ENCODE measurements around the gene ZNF35.

DNA sequence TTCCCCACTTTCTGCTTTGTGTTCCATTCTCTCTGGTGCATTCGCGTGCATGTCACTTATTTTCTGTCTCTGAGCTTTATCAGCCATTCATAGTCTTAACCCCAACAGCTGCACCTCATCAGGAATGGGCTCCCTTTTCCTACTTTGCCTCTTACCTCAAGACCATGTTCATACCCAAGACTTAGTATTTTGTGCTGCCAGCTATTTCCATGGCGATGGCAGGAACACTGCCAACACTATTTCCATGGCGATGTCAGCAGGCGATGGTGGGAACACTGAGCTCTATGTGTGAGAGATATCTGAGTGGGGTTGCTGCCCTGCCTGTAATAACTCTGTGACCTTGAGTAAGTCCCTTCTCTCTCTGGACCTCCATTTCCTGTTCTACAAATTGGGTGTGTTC is 5.5 kb downstream of the ZNF35 start:
- TF ChIP-seq, protein P1, sequence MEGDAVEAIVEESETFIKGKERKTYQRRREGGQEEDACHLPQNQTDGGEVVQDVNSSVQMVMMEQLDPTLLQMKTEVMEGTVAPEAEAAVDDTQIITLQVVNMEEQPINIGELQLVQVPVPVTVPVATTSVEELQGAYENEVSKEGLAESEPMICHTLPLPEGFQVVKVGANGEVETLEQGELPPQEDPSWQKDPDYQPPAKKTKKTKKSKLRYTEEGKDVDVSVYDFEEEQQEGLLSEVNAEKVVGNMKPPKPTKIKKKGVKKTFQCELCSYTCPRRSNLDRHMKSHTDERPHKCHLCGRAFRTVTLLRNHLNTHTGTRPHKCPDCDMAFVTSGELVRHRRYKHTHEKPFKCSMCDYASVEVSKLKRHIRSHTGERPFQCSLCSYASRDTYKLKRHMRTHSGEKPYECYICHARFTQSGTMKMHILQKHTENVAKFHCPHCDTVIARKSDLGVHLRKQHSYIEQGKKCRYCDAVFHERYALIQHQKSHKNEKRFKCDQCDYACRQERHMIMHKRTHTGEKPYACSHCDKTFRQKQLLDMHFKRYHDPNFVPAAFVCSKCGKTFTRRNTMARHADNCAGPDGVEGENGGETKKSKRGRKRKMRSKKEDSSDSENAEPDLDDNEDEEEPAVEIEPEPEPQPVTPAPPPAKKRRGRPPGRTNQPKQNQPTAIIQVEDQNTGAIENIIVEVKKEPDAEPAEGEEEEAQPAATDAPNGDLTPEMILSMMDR (conservative IDR thresholded peaks at IDR 0.05; ENCODE audit: low read depth, low read length) = no peak
- no peak for TF ChIP-seq EZH2phosphoT487 (IDR thresholded peaks at IDR 0.05; ENCODE audit: borderline replicate concordance, low read length)
